T-helper 17 cell (primary cell): ENCODE data around the gene DIS3. TPM values are rescaled to one million over a fixed set of nuclear protein-coding genes. Genes with fewer than 3 reads are reported as not detected.
"Not testable (repeated sequence)": the region's sequence is repeated elsewhere in the genome, so short reads cannot be mapped to it uniquely, and the experiment has no call there.

Source experiments
- ATAC-seq: fragments of 150-1000 bp; cut with Tn5 transposase; 2 replicates; pipeline ENCODE4 v1.10.0; 2021; ENCODE audit warnings: mild to moderate bottlenecking, moderate library complexity
- DNase-seq, 3 donors: peaks; one replicate each; pipeline versions ENCODE4 v3.0.0 to v3.0.0-alpha.2; 2020 to 2021
- H3K9me3 ChIP-seq: one replicate; pipeline ENCODE4 v1.7.0; 2013; ENCODE audit warnings: low read length, mild to moderate bottlenecking; ENCODE audit not compliant: control insufficient read depth, poor library complexity, severe bottlenecking
- H3K27ac Mint-ChIP-seq: one replicate; pipeline ENCODE4 v1.8.0; 2022; ENCODE audit warnings: mild to moderate bottlenecking, moderate library complexity, mixed read lengths
- H3K27me3 Mint-ChIP-seq: one replicate; pipeline ENCODE4 v1.8.0; 2022; ENCODE audit warnings: mixed read lengths
- H3K36me3 Mint-ChIP-seq: one replicate; pipeline ENCODE4 v1.8.0; 2022; ENCODE audit warnings: low read depth, mixed read lengths
- H3K4me1 Mint-ChIP-seq: one replicate; pipeline ENCODE4 v1.8.0; 2022; ENCODE audit warnings: mild to moderate bottlenecking, mixed read lengths
- H3K4me3 Mint-ChIP-seq: one replicate; pipeline ENCODE4 v1.8.0; 2022; ENCODE audit warnings: mild to moderate bottlenecking, moderate library complexity, mixed read lengths
- total RNA-seq, 4 donors: library from RNA in 2 of 4; stranded (reverse) in 2 of 4; gene quantifications; one replicate each; pipeline ENCODE4 v1.2.3 and lab custom pipeline; 2022 to 2026

Gene DIS3, protein sequence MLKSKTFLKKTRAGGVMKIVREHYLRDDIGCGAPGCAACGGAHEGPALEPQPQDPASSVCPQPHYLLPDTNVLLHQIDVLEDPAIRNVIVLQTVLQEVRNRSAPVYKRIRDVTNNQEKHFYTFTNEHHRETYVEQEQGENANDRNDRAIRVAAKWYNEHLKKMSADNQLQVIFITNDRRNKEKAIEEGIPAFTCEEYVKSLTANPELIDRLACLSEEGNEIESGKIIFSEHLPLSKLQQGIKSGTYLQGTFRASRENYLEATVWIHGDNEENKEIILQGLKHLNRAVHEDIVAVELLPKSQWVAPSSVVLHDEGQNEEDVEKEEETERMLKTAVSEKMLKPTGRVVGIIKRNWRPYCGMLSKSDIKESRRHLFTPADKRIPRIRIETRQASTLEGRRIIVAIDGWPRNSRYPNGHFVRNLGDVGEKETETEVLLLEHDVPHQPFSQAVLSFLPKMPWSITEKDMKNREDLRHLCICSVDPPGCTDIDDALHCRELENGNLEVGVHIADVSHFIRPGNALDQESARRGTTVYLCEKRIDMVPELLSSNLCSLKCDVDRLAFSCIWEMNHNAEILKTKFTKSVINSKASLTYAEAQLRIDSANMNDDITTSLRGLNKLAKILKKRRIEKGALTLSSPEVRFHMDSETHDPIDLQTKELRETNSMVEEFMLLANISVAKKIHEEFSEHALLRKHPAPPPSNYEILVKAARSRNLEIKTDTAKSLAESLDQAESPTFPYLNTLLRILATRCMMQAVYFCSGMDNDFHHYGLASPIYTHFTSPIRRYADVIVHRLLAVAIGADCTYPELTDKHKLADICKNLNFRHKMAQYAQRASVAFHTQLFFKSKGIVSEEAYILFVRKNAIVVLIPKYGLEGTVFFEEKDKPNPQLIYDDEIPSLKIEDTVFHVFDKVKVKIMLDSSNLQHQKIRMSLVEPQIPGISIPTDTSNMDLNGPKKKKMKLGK
- total RNA-seq, result 10 to 100 TPM; 29.1 to 42.2 TPM
- total RNA-seq (lab: John Stamatoyannopoulos, UW), result 106 to 129 reads per million in 2 donors

DNA sequence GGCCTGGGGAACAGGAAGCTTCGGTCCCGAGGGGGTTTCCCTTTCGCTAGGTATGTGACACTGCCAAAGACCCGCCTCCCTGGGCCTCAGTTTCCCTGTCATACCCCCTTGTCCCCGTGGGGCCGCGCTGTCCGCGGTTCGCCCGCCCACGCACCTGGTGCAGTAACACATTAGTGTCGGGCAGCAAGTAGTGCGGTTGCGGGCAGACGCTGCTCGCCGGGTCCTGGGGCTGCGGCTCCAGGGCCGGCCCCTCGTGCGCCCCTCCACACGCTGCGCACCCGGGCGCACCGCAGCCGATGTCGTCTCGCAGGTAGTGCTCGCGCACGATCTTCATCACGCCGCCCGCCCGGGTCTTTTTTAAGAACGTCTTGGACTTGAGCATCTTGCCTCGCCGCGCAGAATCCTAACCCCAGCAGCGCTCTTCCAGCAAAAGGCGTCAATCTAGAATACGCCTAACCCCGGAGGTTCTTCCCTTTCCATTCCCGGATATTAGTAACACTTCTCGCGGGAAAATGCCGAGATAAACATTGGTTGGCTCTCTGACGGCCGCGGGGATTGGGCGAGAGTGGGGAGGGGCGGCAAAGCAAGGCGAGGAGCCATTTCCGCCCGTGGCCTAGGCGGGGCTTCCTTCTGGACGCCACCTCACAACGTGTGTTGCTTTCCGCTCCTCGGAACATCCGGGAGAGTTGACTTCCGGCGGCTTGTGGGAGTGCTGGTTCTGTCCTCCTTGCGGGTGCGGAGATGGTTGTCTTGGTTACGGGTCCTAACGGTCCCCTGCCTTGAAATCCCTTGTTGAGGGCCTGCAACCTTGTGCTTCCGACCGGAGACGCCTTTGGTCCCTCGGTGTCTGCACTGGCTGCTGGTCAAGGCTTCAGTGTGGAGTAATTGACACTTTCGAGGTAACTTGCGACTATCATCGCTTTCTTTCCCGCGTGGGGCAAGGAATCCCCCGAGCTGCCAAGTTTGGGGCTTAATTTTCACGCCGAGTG is at the start of gene DIS3, which contains the start of gene PIBF1:
Gene DIS3, minus strand, starts transcription at position 450 of the 989 bp plus-strand sequence. Its CDS starts 68 bp downstream, at position 382.
Gene PIBF1, plus strand, starts transcription at position 683 of the 989 bp plus-strand sequence. CDS start 1,337 bp downstream, outside the sequence.
- Mint-ChIP-seq H3K27me3 (no peaks in the 10 kb centered on the region), H3K4me1 (peaks cover 51% of the 10 kb centered on the region), H3K27ac (peak within 1 kb of the TSS; percentile 95), H3K4me3 (peak within 1 kb of the TSS; percentile 99), H3K36me3 (peaks cover 6% of the 10 kb centered on the region)
- no peaks in the 10 kb centered on the region for H3K9me3 ChIP-seq
- peak; percentile 97 for ATAC-seq
- DNase-seq, result peak; percentile 89 to 93 (median 90)

DNA sequence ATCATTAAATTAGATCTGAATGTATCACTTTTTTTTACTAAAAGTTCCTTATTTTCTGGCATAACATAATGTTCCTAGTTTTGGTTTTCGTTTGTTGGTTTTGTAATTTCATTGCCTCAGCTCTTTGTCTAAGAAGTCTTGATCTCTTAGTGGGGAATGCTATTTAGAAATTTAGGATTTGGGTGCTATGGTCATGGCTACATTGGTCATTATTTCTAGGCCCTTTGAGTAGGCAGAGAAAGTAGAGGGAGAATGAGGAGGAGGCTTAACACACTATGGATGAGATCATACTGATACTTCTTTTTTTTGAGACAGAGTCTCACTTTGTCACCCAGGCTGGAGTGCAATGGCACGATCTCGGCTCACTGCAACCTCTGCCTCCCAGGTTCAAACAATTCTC is 42.0 kb upstream of the DIS3 start:
- ATAC-seq (no peak), DNase-seq (no peak)
- no peak overlapping the region for H3K27ac Mint-ChIP-seq
- H3K4me1 Mint-ChIP-seq, result peaks cover 4% of the 10 kb centered on the region
- no peaks in the 10 kb centered on the region for H3K9me3 ChIP-seq
- no peak overlapping the region for H3K4me3 Mint-ChIP-seq
- H3K36me3 Mint-ChIP-seq, result peaks cover 4% of the 10 kb centered on the region
- H3K27me3 Mint-ChIP-seq, result no peaks in the 10 kb centered on the region

DNA sequence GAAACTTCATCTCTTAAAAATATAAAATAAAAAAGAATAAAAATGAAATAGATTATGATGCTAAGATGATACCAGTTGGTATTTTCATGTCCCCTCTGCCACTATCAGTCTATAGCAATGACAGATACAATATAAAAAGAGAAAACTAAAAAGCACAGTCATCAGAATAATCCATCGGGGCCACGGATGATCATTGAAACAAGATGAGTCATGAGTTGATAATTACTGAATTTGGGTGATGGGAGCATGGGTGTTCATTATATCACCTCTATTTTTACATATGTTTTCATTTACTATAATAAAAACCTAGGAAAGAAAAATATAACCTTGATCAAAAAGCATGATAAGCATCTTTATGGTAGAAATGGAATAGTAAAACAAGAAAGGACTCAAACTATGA is 41.4 kb upstream of the DIS3 start:
- DNase-seq, result no peak
- no peak overlapping the region for H3K4me3 Mint-ChIP-seq
- H3K4me1 Mint-ChIP-seq, result peaks cover 6% of the 10 kb centered on the region
- ATAC-seq, result no peak
- peaks cover 4% of the 10 kb centered on the region for H3K36me3 Mint-ChIP-seq
- no peaks in the 10 kb centered on the region for H3K27me3 Mint-ChIP-seq
- no peak overlapping the region for H3K27ac Mint-ChIP-seq
- no peaks in the 10 kb centered on the region for H3K9me3 ChIP-seq

DNA sequence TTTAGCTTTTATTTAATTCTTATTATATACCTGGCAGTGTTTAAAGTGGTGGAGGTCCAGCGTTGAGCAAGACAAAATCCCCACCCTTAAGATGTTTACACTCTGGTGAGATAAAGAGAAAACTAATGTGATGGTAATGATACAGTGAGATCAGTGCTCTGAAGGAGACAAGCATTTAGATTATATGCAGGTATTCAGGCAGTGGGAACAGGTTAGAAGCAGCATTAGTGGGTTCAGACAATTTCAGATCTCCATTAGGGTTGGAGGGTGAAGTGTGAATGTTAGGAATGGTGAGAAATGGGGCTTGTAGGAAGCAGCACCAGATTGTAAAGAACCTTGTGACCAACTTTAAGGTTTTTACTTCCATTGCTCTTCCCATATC is 39.2 kb upstream of the DIS3 start:
- ATAC-seq (no peak), DNase-seq (no peak)
- Mint-ChIP-seq H3K4me3 (no peak overlapping the region), H3K36me3 (peaks cover 5% of the 10 kb centered on the region), H3K27me3 (no peaks in the 10 kb centered on the region), H3K4me1 (peaks cover 6% of the 10 kb centered on the region), H3K27ac (no peak overlapping the region)
- H3K9me3 ChIP-seq, result no peaks in the 10 kb centered on the region

DNA sequence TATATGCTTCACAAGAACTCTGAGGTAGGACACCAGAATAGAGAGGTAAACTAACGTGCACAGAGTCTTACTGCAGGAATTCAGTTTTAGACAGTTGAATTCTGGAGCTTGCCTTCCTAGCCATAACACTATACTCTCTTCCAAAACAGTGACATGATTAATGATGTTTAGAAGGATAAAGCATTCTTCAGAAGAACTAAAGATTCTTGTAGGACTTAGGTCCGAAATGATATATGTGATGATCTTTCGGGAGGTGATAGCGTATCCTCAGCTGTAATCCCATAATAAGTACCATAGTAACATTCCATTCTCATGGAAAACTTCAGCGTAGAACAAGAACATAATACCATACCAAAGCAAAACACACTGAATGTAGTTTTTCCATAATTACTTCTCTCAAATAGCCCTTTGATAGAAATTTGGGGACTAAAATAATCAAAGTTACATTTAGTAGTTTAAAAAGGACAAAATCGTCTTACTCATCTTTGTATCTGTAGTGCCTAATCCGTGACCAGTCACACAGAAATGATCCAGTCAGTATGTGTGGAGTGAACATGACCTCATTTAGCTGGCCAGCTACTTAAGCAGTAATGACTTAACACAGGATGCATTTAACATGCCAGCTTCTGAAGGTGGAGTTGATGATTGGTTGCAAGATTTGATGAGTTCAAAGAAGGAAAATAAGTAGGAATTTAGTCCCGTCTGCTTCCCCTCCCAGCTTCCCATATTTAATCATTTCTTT is 38.6 kb upstream of the DIS3 start:
- Mint-ChIP-seq H3K36me3 (peaks cover 5% of the 10 kb centered on the region), H3K27ac (peak overlapping the region; percentile 43), H3K4me3 (no peak overlapping the region), H3K4me1 (peaks cover 6% of the 10 kb centered on the region), H3K27me3 (no peaks in the 10 kb centered on the region)
- DNase-seq (no peak), ATAC-seq (no peak)
- no peaks in the 10 kb centered on the region for H3K9me3 ChIP-seq

DNA sequence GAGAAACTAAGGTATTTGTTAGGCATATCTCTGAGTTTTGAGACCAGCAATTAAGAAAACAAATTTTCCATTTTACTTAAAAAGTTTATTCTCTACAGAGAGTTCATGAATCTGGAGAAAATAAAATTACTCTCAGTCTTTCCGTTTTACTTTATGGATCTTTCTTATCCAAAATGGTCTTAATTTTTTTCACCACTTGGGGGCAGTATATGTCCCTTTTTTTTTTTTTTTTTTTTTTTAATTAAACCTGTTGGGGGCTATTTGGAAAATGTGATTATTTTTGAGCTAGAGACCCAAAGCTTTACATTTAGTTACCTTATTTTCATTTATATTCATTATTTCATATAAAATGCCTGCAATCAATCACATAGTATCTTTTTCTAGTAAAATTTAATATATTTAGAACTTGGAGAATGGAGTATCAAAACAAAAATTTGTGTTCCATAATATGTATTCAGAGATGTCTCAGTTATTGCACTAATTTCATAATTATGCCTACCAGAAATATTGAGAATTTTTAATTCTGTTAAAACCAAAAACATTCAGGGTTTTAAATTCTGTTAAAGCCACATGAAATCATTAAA is 27.3 kb upstream of the DIS3 start:
- DNase-seq (no peak), ATAC-seq (no peak)
- Mint-ChIP-seq H3K27me3 (no peaks in the 10 kb centered on the region), H3K27ac (no peak overlapping the region), H3K36me3 (peaks cover 3% of the 10 kb centered on the region), H3K4me3 (no peak overlapping the region), H3K4me1 (peaks cover 3% of the 10 kb centered on the region)
- no peaks in the 10 kb centered on the region for H3K9me3 ChIP-seq

DNA sequence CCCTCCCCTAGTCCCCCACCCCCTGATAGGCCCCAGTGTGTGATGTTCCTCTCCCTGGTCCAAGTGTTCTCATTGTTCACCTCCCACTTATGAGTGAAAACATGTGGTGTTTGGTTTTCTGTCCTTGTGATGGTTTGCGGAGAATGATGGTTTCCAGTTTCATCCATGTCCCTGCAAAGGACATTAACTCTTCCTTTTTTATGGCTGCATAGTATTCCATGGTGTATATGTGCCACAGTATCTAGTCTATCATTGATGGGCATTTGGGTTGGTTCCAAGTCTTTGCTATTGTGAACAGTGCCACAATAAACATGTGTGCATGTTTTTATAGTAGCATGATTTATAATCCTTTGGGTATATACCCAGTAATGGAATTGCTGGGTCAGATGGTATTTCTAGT is 24.8 kb upstream of the DIS3 start:
- H3K27ac Mint-ChIP-seq, DNase-seq, H3K9me3 ChIP-seq, H3K36me3 Mint-ChIP-seq, H3K4me3 Mint-ChIP-seq, ATAC-seq, H3K27me3 Mint-ChIP-seq: not testable (repeated sequence)
- peaks cover 11% of the 10 kb centered on the region for H3K4me1 Mint-ChIP-seq

DNA sequence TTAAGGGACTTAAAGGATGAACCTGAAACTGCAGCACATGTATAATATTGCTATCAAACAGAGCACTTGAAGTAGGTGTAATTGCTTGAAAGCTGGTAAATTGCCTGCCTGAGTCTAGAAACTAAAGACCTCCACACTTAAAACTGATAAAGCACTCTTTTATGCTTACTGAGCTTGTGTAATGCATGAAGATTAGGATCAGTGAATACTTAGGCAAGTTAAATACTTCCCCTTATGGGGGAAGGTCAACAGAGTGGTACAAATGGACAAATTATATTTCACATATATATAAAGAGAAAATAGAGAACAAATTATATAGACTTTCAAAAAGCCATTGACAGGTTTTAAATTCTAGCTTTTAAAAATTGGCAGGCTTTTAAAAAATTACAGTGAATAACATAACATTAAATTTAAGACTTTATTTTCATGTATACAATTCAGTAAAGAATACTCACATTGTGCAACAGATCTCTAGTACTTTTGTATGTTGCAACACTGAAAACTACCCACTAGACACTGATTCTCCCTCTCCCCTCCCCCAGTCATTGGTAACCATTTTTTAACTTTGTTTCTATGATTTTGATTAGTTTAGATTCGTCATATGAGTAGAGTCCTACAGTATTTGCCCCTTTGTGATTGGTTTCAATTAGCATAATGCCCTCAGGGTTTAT is 24.1 kb upstream of the DIS3 start:
- DNase-seq (no peak), ATAC-seq (no peak)
- Mint-ChIP-seq H3K27ac (no peak overlapping the region), H3K4me1 (peaks cover 11% of the 10 kb centered on the region), H3K27me3 (no peaks in the 10 kb centered on the region), H3K36me3 (peaks cover 7% of the 10 kb centered on the region), H3K4me3 (no peak overlapping the region)
- no peaks in the 10 kb centered on the region for H3K9me3 ChIP-seq

DNA sequence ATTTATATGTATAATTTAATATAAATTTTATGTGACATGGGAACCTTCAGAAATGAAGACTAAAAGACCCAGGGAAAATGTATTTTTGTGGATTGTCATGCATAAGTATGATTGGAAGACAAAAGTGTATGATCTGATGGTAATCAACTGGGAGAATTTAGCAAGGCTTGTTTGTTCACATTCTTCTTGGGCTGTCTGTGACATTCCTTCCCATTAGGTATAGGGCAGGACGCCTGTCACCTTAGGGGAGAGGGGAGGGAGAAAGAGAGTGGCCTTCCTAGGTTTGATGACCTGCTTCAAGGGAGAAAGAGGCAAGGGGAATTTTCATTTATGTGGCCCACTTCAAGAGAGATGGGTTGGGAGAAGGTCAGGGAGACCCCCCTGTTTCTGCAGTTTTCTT is 22.6 kb upstream of the DIS3 start:
- H3K27ac Mint-ChIP-seq, result peak overlapping the region; percentile 70
- H3K4me1 Mint-ChIP-seq, result peaks cover 11% of the 10 kb centered on the region
- ATAC-seq (no peak), DNase-seq (no peak)
- H3K4me3 Mint-ChIP-seq, result no peak overlapping the region
- no peaks in the 10 kb centered on the region for H3K27me3 Mint-ChIP-seq
- no peaks in the 10 kb centered on the region for H3K9me3 ChIP-seq
- H3K36me3 Mint-ChIP-seq, result peaks cover 9% of the 10 kb centered on the region

DNA sequence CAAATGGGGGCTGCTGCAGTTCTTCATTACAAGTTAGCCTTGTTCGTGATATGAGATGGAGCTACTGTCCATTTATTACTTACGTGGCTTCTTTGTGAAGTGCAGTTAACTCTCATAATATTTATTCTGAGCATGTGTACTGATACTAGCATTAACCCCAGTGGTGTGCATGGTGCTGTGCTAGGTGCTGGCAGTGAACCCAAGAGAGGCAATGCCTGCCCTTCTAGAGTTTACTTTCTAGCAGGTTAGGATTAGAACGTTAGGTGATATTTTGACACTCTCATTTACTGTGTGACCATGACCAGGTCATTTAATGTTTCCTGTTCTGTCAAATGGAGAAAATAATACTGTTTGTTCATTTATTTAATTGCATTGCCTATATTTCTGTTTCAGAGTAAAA is 17.1 kb upstream of the DIS3 start:
- Mint-ChIP-seq H3K4me3 (no peak overlapping the region), H3K36me3 (peaks cover 19% of the 10 kb centered on the region), H3K4me1 (peaks cover 21% of the 10 kb centered on the region), H3K27ac (no peak overlapping the region), H3K27me3 (no peaks in the 10 kb centered on the region)
- no peak for ATAC-seq
- H3K9me3 ChIP-seq, result no peaks in the 10 kb centered on the region
- DNase-seq, result no peak

DNA sequence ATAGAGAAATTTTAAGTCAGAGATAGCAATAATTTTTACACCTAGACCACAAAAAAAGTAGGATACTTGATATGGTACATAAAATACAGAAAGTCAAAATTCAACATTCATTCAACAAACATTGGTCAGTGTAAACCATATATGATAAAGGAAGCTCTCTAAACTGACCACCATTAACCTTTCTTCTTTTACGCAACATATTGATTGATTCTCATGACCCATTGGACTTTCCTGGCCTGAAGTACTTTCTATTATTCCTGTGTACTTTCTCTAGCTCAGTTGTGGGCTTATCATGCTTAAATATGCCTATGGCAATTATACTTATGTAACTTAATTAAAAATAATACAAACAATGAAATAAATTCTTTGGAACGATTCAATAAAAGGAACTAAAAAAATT is 10.9 kb upstream of the DIS3 start:
- no peaks in the 10 kb centered on the region for H3K27me3 Mint-ChIP-seq
- no peak for DNase-seq
- no peak for ATAC-seq
- H3K27ac Mint-ChIP-seq, result no peak overlapping the region
- no peak overlapping the region for H3K4me3 Mint-ChIP-seq
- H3K9me3 ChIP-seq, result no peaks in the 10 kb centered on the region
- H3K4me1 Mint-ChIP-seq, result peaks cover 22% of the 10 kb centered on the region
- peaks cover 17% of the 10 kb centered on the region for H3K36me3 Mint-ChIP-seq
